ENCODE measurements around the gene PGBD1.
"Not testable (repeated sequence)": the region's sequence is repeated elsewhere in the genome, so short reads cannot be mapped to it uniquely, and the experiment has no call there.

The PGBD1 gene

GRCh38 chr6:28266962-28267694, 14.2 kb upstream of the PGBD1 start, which contains the start of gene ZSCAN26:
Gene ZSCAN26, plus strand, starts transcription at chr6:28267143. Its CDS starts 4,777 bp downstream, at chr6:28271920.
- DNase-seq: peak in 57 of 58 donors; percentile 32 to 88 (median 76)

DNA sequence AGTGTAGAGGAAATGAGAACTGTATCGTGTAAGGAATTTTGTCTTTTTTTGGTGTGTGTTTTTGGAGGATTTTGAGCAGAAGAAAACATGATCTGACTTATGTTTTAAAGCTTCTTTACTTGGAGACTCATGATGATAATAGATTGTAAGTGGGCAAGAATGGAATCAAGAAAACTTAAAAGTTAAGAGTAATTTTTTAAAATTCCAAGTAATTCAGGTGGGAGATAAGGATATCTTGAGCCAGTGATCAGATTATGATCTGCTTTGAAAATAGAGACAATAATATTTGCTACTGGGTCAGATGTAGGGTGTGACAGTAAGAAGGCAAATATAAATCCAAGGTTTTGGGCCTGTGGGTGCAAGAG, 13.7 kb upstream of the PGBD1 start:
- no peak for DNase-seq

GRCh38 chr6:28269492-28269891, 11.9 kb upstream of the PGBD1 start:
- no peak for DNase-seq

GRCh38 chr6:28274888-28275287, 6.5 kb upstream of the PGBD1 start:
- no peak for DNase-seq

GRCh38 chr6:28277746-28278145, 3.6 kb upstream of the PGBD1 start:
- no peak for DNase-seq

DNA sequence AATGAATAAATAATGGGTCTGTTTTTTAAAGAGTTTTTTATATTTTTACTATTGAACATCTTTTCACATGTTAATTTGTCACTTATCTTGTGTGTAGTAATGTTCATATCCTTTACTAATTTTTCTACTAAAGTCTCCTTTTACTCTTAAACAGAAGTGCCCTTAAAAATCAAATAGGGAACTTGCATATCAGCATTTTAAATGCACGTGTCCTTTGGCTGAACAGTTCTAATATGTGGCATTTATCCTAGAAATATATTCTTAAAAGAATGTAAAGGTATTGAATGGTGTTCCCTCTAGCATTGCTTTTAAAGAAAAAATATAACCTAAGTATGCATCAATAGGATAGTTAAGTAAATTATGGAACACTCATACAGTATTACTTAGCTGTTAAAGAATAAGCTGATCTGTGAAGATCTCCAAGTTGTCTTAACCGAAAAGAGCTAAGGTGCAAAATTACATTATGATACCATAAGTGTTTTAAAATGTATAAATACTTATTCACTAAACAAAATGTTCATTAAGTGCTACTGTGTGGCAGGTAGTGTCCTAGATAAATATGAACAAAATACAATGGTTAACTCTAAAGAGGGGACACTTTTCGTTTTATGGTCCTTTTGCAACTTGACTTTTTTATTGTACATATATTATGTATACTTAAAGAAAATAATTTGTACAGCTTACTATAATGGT, 631 bp upstream of the PGBD1 start:
- DNase-seq: no peak

- DNase-seq: no peak
These were observed 1.6 kb downstream of the PGBD1 start for GRCh38 chr6:28282926-28283325.

DNA sequence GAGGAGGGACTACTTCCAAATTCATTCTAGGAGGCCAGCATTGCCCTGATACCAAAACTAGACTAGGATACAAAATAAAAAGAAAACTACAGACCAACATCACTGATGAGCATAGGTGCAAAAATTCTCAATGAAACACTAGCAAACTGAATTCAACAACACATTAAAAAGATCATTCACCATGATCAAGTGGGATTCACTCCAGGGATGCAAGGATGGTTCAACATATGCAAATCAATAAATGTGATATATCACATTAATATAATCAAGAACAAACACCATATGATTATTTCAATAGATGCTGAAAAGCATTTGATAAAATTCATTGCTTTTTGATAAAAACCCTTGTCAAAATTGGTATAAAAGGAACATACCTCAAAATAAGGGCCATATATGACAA, 10.2 kb downstream of the PGBD1 start:
- no peak for DNase-seq

DNA sequence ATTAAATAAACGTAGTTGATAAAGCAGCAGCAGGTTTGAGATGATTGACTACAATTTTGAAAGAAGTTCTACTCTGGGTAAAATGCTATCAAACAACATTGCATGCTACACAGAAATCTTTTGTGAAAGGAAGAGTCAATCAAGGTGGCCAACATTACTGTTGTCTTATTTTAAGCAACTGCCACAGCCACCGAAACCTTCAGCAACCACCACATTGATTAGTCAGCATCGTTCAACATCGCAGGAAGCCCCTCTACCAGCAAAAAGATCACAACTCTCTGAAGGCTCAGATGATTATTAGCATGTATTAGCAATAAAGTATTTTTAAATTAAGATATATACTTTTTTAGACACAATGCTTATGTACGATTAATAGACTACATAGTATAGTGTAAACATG, 14.0 kb downstream of the PGBD1 start:
- no peak for DNase-seq

DNA sequence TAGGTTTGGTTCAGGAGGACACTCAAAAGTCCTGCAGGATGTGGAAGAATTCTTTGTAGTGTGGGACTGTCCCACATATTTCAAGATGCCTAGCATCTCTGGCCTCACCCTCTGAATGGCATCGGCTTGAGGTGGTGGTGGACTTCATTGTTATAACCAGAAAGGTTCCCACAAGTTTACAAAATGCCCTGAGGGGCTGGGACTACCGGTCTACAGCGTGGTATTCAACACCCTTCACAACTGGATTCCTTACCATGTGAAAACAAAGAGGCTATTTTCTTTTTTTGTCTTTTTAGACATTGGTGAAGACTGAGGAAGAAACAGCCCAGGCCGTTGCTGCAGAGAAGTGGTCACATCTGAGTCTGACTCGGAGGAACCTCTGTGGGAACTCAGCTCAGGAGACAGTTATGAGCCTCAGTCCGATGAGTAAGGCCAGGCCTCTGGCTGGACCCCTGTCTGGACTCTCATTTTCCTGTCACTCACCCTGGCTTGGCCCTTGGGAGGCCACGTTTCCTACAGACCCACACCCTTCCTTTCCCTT, 15.2 kb downstream of the PGBD1 start:
- no peak for DNase-seq

DNA sequence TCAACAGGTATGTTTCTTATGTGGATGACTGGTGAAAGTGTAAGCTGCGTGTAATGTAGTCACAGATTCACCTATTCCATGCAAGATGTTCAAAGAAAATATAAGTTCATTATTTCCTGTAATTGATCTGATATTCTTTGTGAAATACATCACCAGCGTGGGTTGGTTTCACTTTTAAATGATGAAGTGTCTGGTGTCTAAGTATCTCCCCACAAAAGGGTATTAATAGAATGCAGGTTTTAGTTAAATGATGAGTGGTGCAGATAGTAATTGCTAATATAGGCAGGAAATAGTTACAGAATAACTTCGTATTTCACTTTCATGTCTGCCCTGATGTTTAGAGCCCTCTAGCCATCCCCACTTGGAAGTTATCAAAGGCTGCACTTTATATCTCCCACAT, 22.2 kb downstream of the PGBD1 start:
- no peak for DNase-seq

GRCh38 chr6:28306363-28306762, 25.0 kb downstream of the PGBD1 start:
- not testable (repeated sequence) for DNase-seq

DNA sequence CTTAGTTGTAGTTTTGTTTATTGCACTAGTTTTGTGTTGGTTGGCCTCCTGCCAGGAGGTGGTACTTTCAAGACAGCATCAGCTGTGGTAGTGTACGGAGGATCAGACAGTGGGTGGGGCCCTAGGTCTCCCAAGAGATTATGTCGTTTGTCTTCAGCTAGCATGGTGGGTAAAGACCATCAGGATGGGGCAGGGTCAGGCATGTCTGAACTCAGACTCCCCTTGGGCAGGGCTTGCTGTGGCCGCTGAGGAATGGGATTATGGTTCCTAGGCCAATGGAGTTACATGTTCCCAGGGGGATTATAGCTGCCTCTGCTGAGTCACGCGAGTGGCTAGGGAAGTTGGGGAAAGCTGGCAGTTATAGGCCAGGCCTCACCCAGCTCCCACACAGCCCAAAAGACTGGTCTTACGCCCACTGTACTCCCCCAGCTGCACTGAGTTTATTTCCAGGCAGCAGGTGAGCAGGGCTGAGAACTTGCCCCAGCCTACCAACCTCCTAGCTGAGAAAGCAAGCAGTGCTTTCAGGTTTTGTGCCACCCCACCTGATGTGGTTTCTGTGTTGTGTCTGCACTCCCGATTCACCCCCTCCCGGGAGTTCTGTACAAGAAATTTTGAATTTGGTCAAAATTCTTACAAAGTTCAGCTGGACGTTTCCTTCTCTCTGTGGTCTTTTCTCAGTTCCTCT, 29.9 kb downstream of the PGBD1 start:
- DNase-seq: no peak

DNA sequence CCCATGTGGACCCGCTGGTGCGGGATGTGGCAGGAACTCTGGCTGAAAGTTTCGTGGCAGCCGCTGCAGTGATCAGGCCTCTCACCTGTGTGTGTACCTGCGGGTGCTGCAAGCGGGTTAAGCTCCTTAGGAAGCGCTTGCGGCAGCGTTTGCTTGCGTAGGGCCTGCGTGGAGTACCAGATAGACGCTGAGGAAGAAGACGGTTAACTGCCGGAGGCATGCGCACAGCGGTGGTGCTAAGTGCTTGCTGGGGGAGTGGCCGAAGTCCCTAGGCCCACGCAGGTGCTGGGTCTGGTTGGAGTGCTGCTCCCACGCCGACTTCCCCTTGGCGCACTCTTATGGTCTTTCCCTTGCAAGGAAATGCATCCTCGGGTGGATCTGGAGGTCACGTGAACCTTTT, 31.6 kb downstream of the PGBD1 start:
- no peak for DNase-seq

- DNase-seq: no peak
These were observed 34.3 kb downstream of the PGBD1 start for GRCh38 chr6:28315628-28316027.

GRCh38 chr6:28317866-28318265, 36.5 kb downstream of the PGBD1 start:
- DNase-seq: not testable (repeated sequence)

DNA sequence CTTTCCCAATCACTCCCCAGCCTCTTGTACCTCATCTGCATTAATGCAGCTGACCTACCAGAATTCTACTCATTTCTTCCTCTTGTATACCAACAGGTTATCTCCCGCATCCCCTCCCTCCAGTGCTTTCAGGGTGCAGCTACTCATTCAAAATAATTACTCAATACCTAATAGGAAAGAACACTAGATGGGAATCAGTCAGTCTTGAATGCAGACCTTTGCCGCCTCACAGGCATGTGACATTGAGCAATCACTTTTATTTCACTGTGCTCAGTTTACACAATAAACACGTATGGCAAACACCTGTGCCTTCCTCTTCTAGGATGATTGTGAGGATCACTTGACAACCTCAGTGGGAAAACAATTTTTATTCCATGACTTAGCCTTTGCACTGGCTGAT, 41.3 kb downstream of the PGBD1 start:
- DNase-seq: no peak

- DNase-seq: no peak
These were observed 42.5 kb downstream of the PGBD1 start for GRCh38 chr6:28323813-28324424.

DNA sequence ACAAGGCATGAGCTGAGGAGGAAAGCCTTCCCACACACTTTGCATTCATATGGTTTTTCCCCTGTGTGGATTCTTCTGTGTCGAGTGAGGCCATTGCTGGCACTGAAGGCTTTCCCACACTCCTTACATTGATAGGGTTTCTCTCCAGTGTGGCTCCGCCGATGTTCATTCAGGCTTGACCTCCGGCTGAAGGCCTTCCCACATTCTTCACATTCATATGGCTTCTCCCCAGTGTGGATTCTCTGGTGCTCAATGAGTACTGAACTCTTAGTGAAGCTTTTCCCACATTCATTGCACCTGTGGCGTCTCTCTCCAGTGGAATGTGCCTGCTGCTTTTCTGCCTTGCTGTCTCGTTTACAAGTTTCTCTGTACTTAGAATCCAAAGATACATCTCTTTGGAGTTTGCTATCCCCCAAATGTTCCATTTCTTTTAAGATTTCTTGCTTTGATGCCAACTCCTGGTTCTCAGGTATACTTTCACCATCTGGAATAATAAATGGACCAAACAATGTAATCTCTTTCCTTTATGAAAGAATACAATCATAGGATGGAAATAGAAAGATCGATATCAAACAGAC, 45.1 kb downstream of the PGBD1 start:
- no peak for DNase-seq

- DNase-seq: no peak
These were observed 48.7 kb downstream of the PGBD1 start for GRCh38 chr6:28330041-28330440.

DNA sequence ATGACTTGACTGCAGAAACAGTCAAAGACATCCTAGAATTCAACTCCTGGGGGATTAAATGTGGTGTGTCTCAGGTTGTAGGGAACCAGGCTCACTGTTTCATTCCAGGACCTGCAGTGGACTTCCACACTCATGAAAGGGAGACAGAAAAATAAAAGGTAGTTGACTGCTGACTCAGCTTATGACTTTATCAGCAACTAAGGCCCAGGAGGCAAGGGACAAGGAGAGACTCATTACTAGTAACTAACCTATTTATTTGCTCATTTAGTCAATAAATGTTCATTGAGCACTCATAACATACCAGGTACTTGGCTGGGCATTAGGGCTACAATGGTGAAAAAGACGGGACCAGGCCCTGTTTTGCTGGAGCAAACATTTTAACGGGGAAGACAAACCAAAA, 51.7 kb downstream of the PGBD1 start:
- no peak for DNase-seq
